Nephron (organoid): ENCODE measurements around the gene ZFP36L2.
"Not testable (repeated sequence)": the region's sequence is repeated elsewhere in the genome, so short reads cannot be mapped to it uniquely, and the experiment has no call there.

ENCODE experiments used
- H3K27ac Mint-ChIP-seq, 3 experiments: 2 replicates each; pipeline ENCODE4 v1.8.0; 2020; ENCODE audit warnings: mixed read lengths in 3 of 3, mild to moderate bottlenecking in 2 of 3, moderate library complexity in 1 of 3
- H3K27me3 Mint-ChIP-seq: 2 replicates; pipeline ENCODE4 v1.8.0; 2021; ENCODE audit warnings: low read depth, mild to moderate bottlenecking, moderate library complexity, mixed read lengths
- H3K36me3 Mint-ChIP-seq: 2 replicates; pipeline ENCODE4 v1.8.0; 2020; ENCODE audit warnings: low read depth, mixed read lengths
- H3K4me1 Mint-ChIP-seq: 2 replicates; pipeline ENCODE4 v1.8.0; 2020; ENCODE audit warnings: mixed read lengths
- H3K4me3 Mint-ChIP-seq, 3 experiments: 2 replicates each; pipeline ENCODE4 v1.8.0; 2020; ENCODE audit warnings: mild to moderate bottlenecking in 3 of 3, mixed read lengths in 3 of 3, moderate library complexity in 2 of 3
- H3K9me3 Mint-ChIP-seq: 2 replicates; pipeline ENCODE4 v1.8.0; 2020; ENCODE audit warnings: mixed read lengths
- CTCF ChIP-seq, 3 experiments: fragments of 200-600 bp; sonication (generic); IDR thresholded peaks; one replicate each; pipeline ENCODE4 v1.5.0; 2021; ENCODE audit warnings: antibody characterized with exemption in 3 of 3; ENCODE audit not compliant: unreplicated experiment in 3 of 3

ZFP36L2 gene

GRCh38 chr2:43193652-43194120 is 32.7 kb downstream of the ZFP36L2 start:
- H3K27ac Mint-ChIP-seq: peak overlapping the region; percentile 81 to 97 (median 88)
- H3K4me3 Mint-ChIP-seq: no peak overlapping the region
- peaks cover 9% of the 10 kb centered on the region for H3K27me3 Mint-ChIP-seq
- H3K36me3 Mint-ChIP-seq: no peaks in the 10 kb centered on the region
- no peaks in the 10 kb centered on the region for H3K9me3 Mint-ChIP-seq
- H3K4me1 Mint-ChIP-seq: peaks cover 33% of the 10 kb centered on the region
- TF ChIP-seq CTCF (IDR thresholded peaks at IDR 0.05; ENCODE audit: unreplicated experiment in 3 of 3): no peak

DNA sequence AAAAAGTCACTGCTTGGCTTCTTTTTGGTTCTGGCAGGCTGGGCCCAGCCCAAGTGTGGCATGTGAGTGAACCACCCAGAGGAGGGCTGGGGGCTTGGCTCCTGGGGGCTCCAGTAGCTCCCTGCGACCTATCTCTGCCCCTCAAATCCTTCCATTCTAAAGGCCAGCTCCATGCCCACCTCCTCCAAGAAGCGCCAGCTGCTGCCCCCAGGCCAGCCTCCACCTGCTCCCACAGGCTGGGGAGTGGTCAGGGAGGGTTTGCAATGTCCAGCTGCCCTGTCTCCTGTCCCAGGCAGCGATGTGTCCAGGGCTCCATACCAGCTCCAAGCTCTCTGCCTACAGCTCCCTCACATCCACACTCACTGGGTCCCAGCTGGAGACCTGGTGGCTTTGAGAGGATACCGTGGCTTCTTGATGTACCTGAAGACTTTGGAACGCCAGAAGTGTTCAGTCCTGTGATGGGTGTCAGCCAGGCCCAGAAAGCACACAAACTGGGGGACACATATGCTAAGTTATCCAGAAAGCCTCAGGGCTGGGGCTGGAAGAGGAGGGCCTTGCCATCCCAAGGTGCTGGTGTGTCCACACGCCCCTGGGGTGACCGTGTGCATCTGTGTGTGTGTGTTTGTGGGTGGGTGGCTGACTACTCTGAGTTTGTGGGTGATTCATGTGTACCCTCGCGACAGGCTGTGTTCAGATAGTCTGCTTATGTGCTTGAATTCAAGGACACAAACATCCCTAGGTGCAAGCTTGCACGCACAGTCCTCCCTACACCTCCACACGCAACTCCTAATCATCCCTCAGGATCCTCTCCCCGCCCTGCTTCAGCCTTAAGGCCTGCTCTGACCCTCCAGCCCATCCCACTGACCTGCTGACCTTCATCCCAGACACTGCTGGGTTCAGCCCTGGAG is 33.4 kb downstream of the ZFP36L2 start:
- Mint-ChIP-seq H3K27ac (peak overlapping the region; percentile 81 to 97 (median 88)), H3K36me3 (no peaks in the 10 kb centered on the region), H3K4me3 (no peak overlapping the region), H3K4me1 (peaks cover 33% of the 10 kb centered on the region), H3K9me3 (no peaks in the 10 kb centered on the region), H3K27me3 (peaks cover 11% of the 10 kb centered on the region)
- no peak for TF ChIP-seq CTCF (IDR thresholded peaks at IDR 0.05; ENCODE audit: unreplicated experiment in 3 of 3)

DNA sequence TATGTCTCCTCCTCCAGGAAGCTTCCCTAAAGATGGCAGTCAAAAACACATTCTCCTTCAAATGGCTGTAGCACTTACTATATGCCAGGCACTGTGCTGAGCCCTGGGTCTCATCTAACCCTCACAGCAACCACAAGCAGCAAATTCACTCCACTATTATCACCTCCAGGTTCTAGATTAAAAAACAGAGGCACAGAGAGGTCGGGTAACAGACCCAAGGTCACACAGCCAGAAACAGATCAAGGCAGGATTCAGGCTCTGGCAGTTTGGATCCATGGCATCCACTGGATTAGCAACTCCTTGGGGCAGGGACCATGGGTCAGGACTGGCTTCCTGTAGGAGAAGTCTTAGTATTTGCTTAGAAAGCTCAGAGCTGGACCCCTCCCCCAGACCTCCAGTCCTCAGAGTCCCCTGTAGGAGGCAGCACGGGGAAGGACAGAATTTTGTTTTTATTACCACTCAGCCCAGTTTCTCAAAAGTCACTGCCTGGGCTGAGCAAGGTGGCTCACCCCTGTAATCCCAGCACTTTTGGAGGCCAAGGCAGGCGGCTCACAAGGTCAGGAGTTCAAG is 34.4 kb downstream of the ZFP36L2 start:
- H3K4me3 Mint-ChIP-seq: no peak overlapping the region
- peak overlapping the region; percentile 81 to 97 (median 93) for H3K27ac Mint-ChIP-seq
- H3K9me3 Mint-ChIP-seq: no peaks in the 10 kb centered on the region
- peaks cover 12% of the 10 kb centered on the region for H3K27me3 Mint-ChIP-seq
- no peak for TF ChIP-seq CTCF (IDR thresholded peaks at IDR 0.05; ENCODE audit: unreplicated experiment in 3 of 3)
- peaks cover 31% of the 10 kb centered on the region for H3K4me1 Mint-ChIP-seq
- H3K36me3 Mint-ChIP-seq: no peaks in the 10 kb centered on the region

DNA sequence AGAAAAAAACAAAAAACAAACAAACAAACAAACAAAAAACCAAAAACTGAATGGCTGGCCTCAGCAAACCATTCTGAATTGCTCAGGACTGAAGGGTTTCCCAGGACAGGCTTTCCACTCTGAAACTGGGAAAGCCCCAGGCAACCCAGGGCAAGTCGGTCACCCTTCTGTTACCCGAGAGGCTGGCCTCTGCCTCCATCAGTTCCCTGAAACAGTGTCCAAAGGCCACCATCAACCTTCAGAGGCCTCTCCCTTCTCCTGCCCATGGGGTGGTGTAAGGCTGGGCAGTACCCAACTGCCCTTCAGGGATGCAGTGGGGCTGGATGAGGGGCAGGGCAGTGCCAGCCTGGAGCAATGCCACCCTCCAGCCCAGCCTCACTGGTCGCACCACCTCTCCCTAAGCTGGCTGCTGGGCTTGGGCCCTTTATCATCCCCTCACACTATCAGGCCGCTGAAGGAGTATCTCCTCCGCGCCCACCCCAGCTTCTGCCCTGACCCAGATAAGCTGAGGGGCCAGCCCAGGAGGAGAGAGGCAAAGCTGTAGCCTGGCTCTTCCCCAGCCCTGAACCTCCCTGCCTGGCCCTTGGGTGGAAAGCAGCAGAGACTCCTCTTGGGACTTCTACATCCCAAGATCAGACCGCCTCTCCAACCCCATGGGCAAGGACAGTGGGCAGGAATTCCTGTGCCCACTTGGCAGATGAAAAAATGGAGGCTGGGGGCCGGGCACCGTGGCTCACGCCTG is 35.9 kb downstream of the ZFP36L2 start:
- Mint-ChIP-seq H3K36me3 (no peaks in the 10 kb centered on the region), H3K27ac (no peak overlapping the region), H3K4me1 (peaks cover 33% of the 10 kb centered on the region), H3K9me3 (no peaks in the 10 kb centered on the region), H3K4me3 (no peak overlapping the region), H3K27me3 (peaks cover 12% of the 10 kb centered on the region)
- TF ChIP-seq CTCF (IDR thresholded peaks at IDR 0.05; ENCODE audit: unreplicated experiment in 3 of 3): no peak

- H3K9me3 Mint-ChIP-seq, H3K27ac Mint-ChIP-seq, H3K36me3 Mint-ChIP-seq, H3K4me3 Mint-ChIP-seq: not testable (repeated sequence)
- peaks cover 15% of the 10 kb centered on the region for H3K27me3 Mint-ChIP-seq
- H3K4me1 Mint-ChIP-seq: peaks cover 36% of the 10 kb centered on the region
These were observed 36.5 kb downstream of the ZFP36L2 start for GRCh38 chr2:43189861-43190260.
